HepG2 (cell line): Measurements from ENCODE around the gene CNP. TPM values are rescaled to one million over a fixed set of nuclear protein-coding genes. Genes with fewer than 3 reads are reported as not detected.

Experiments
- DNMT1 ChIP-seq: sonication (generic); formaldehyde crosslinking; IDR thresholded peaks from 2 replicates; pipeline ENCODE4 v1.5.1; 2020; ENCODE audit warnings: mild to moderate bottlenecking, missing genetic modification reagents
- ELF4 ChIP-seq: sonication (generic); formaldehyde crosslinking; IDR thresholded peaks from 2 replicates; pipeline ENCODE4 v1.5.0; 2020; ENCODE audit warnings: missing genetic modification reagents, mild to moderate bottlenecking, moderate library complexity, borderline replicate concordance
- NR3C1 ChIP-seq: sonication (generic); formaldehyde crosslinking; IDR thresholded peaks from 2 replicates; pipeline ENCODE4 v1.4.0; 2020; ENCODE audit warnings: missing genetic modification reagents
- RORA ChIP-seq: sonication (generic); formaldehyde crosslinking; IDR thresholded peaks from 2 replicates; pipeline ENCODE4 v1.5.0; 2020; ENCODE audit warnings: mild to moderate bottlenecking, missing genetic modification reagents, moderate library complexity
- ZNF30 ChIP-seq: sonication (generic); formaldehyde crosslinking; IDR thresholded peaks from 2 replicates; pipeline ENCODE4 v1.5.0; 2020; ENCODE audit warnings: mild to moderate bottlenecking, missing genetic modification reagents
- ZNF33B ChIP-seq: sonication (generic); formaldehyde crosslinking; IDR thresholded peaks from 2 replicates; pipeline ENCODE4 v1.5.1; 2020; ENCODE audit warnings: mild to moderate bottlenecking, missing genetic modification reagents
- polyA plus RNA-seq, 8 experiments: library from polyadenylated mRNA; depleted of rRNA in 3 of 8; stranded (reverse) in 7 of 8; unstranded in 1 of 8; fragments of >200 nt; fragmentation: Illumina TruSeq in 4 of 8; extraction: Trizol in 4 of 8; gene quantifications; 2 replicates each; pipeline versions ENCODE4 v1.2.1 to v1.2.3, GENCODE V29; 2011 to 2016; ENCODE audit warnings: low read depth in 4 of 8, missing spikeins in 1 of 8, mixed read lengths in 1 of 8; ENCODE audit not compliant: insufficient read depth in 1 of 8
- total RNA-seq, 5 experiments: library from RNA; depleted of rRNA; stranded (reverse); fragments of >200 nt; fragmentation: Illumina TruSeq; extraction: Trizol; gene quantifications; 2 replicates each; pipeline ENCODE4 v1.2.3, GENCODE V29; 2016; ENCODE audit warnings: low read depth in 1 of 5
- TF ChIP-seq, protein P1 (sequence below): sonication (generic); formaldehyde crosslinking; IDR thresholded peaks from 2 replicates; pipeline ENCODE4 v1.9.0; 2022; ENCODE audit warnings: low read depth, missing genetic modification reagents
- TF ChIP-seq, protein P2 (sequence below): sonication (generic); formaldehyde crosslinking; conservative IDR thresholded peaks from 2 replicates; pipeline ENCODE4 v1.8.1; 2023; ENCODE audit warnings: missing genetic modification reagents

The CNP gene
- total and polyA plus RNA-seq, 2 of the 13 experiments (the other 11 are each of a cell fraction or from before 2014, with no cell fraction given), result 97.2 to 161 TPM

DNA sequence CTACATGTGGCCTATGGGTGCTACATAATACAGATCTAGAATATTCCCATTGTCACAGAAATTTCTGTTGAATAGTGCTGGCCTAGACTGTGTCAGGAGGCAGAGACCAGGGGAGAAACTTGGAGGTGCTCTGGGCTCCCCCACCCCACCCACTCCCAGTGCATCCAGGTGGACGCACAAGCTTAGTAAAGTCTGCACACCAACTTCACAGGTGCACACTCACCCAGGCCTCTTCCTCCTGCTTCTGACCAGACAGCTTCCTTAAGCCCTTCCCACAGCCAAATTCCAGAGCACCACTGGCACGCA is 7.6 kb upstream of the CNP start (continued):
- no peak for TF ChIP-seq DNMT1 (CRISPR knock-in tag)
- TF ChIP-seq ELF4 (CRISPR knock-in tag), result peak; percentile 14; the same call in 1 of the 2 replicates
- TF ChIP-seq ZNF33B (CRISPR knock-in tag), result peak; percentile 22; the same call in 1 of the 2 replicates
- TF ChIP-seq ZNF30 (CRISPR knock-in tag), result 0 out of 2 replicates have a peak, but pooled peaks have one; percentile 53
- no peak for TF ChIP-seq RORA
- TF ChIP-seq, protein P1, sequence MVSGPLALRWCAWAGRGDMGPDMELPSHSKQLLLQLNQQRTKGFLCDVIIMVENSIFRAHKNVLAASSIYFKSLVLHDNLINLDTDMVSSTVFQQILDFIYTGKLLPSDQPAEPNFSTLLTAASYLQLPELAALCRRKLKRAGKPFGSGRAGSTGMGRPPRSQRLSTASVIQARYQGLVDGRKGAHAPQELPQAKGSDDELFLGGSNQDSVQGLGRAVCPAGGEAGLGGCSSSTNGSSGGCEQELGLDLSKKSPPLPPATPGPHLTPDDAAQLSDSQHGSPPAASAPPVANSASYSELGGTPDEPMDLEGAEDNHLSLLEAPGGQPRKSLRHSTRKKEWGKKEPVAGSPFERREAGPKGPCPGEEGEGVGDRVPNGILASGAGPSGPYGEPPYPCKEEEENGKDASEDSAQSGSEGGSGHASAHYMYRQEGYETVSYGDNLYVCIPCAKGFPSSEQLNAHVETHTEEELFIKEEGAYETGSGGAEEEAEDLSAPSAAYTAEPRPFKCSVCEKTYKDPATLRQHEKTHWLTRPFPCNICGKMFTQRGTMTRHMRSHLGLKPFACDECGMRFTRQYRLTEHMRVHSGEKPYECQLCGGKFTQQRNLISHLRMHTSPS (CRISPR knock-in tag), result no peak
- TF ChIP-seq, protein P2, sequence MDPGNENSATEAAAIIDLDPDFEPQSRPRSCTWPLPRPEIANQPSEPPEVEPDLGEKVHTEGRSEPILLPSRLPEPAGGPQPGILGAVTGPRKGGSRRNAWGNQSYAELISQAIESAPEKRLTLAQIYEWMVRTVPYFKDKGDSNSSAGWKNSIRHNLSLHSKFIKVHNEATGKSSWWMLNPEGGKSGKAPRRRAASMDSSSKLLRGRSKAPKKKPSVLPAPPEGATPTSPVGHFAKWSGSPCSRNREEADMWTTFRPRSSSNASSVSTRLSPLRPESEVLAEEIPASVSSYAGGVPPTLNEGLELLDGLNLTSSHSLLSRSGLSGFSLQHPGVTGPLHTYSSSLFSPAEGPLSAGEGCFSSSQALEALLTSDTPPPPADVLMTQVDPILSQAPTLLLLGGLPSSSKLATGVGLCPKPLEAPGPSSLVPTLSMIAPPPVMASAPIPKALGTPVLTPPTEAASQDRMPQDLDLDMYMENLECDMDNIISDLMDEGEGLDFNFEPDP (CRISPR knock-in tag), result 0 out of 2 replicates have a peak, but pooled peaks have one; percentile 90
- no peak for TF ChIP-seq NR3C1 (CRISPR knock-in tag)
